Ishikawa (cell line): Measurements from ENCODE around the gene KIF26B.

Experiments used
- CEBPB ChIP-seq: IDR thresholded peaks from 2 replicates; pipeline ENCODE4 v1.6.1; 2012
- CREB1 ChIP-seq: IDR thresholded peaks from 2 replicates; pipeline ENCODE4 v1.6.1; 2012; ENCODE audit warnings: low read depth
- EGR1 ChIP-seq: IDR thresholded peaks from 2 replicates; pipeline ENCODE4 v1.6.1; 2012
- EP300 ChIP-seq: IDR thresholded peaks from 2 replicates; pipeline ENCODE4 v1.6.1; 2012; ENCODE audit warnings: borderline replicate concordance
- FOXM1 ChIP-seq: IDR thresholded peaks from 2 replicates; pipeline ENCODE4 v1.6.1; 2012; ENCODE audit warnings: low read depth, borderline replicate concordance
- NFIC ChIP-seq: IDR thresholded peaks from 2 replicates; pipeline ENCODE4 v1.6.1; 2012
- RAD21 ChIP-seq: IDR thresholded peaks from 2 replicates; pipeline ENCODE4 v1.6.1; 2012; ENCODE audit warnings: low read depth
- REST ChIP-seq: IDR thresholded peaks from 2 replicates; pipeline ENCODE4 v1.6.1; 2012; ENCODE audit warnings: low read depth, mild to moderate bottlenecking
- TAF1 ChIP-seq: IDR thresholded peaks from 2 replicates; pipeline ENCODE4 v1.6.1; 2012; ENCODE audit warnings: low read depth, mild to moderate bottlenecking
- TCF12 ChIP-seq: IDR thresholded peaks from 2 replicates; pipeline ENCODE4 v1.6.1; 2012; ENCODE audit warnings: low read depth
- TEAD4 ChIP-seq: IDR thresholded peaks from 2 replicates; pipeline ENCODE4 v1.6.1; 2012
- YY1 ChIP-seq: IDR thresholded peaks from 2 replicates; pipeline ENCODE4 v1.6.1; 2012; ENCODE audit warnings: low read depth
- ZBTB7A ChIP-seq: IDR thresholded peaks from 2 replicates; pipeline ENCODE4 v1.6.1; 2012; ENCODE audit warnings: low read depth
- TF ChIP-seq, protein P1 (sequence below): IDR thresholded peaks from 2 replicates; pipeline ENCODE4 v1.6.1; 2012
- TF ChIP-seq, protein P2 (sequence below): IDR thresholded peaks from 2 replicates; pipeline ENCODE4 v1.6.1; 2012

KIF26B gene

DNA sequence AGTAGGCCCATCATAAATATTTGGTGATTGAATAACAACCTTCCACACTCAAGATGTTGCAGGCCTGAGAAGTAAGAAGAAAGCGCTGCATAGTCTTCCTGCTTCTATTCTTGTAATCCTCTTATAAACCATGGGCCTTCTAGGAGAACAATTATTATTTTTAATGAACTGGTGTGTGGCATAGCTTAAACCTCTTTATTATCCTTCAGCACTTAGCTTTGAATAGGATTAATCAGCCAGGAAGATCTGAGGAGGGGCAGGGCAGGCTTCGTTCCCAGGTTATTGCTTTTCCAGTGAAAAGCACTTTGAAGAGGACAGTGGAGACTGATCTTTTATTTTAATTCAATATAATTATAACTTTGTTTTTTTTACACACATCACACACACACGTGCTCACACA is 42.3 kb downstream of the KIF26B start:
- TF ChIP-seq CEBPB (no peak), YY1 (no peak), REST (no peak), EGR1 (no peak), NFIC (no peak), TEAD4 (no peak), EP300 (no peak), TCF12 (no peak), FOXM1 (no peak), RAD21 (no peak), TAF1 (no peak), CREB1 (no peak)
- TF ChIP-seq, protein P1, sequence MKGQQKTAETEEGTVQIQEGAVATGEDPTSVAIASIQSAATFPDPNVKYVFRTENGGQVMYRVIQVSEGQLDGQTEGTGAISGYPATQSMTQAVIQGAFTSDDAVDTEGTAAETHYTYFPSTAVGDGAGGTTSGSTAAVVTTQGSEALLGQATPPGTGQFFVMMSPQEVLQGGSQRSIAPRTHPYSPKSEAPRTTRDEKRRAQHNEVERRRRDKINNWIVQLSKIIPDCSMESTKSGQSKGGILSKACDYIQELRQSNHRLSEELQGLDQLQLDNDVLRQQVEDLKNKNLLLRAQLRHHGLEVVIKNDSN = no peak
- TF ChIP-seq, protein P2, sequence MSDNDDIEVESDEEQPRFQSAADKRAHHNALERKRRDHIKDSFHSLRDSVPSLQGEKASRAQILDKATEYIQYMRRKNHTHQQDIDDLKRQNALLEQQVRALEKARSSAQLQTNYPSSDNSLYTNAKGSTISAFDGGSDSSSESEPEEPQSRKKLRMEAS = no peak

GRCh38 chr1:245197911-245198379 is 43.2 kb downstream of the KIF26B start:
- TF ChIP-seq, protein P1 = no peak
- TF ChIP-seq RAD21 (no peak), TAF1 (no peak), YY1 (no peak), TEAD4 (no peak), CREB1 (no peak), REST (no peak), ZBTB7A (no peak), TCF12 (no peak)

DNA sequence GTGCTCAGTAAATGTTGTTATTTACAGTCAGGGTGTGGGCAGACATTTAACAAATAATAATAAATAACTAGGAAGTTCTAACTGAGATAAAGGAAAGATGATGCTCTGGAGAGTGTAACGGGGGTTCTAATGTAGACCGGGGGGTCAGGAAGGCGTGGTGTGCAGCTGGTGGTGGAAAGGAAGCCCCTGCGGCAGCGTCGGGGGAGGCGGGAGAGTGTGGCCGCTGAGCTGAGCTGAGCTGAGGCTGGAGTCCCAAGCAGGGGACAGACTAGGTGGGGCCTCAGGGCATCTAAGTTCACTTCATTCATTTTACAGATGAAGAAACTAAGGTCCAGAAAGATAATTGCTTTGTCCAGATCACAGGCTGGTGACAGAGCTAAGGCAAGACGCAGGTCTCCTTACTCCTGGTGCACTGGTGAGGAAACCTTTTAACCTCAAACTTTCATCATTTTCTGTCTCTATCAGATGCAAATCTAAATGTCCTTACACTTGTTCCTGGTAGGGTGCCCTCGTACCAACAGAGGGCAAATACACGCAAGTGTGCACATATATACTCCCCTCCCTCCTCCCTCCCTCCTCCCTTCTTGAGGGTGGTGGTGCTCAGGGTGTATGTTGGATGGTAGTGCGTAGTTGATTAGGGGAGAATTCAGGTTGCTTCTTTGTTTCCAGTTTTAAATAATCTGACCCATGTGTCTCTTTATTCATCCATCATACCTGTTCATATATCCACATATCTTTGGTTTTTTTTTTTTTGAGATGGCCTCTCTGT is 44.1 kb downstream of the KIF26B start:
- TF ChIP-seq YY1 = no peak
- TF ChIP-seq, protein P2 = no peak
- TF ChIP-seq TAF1 = no peak
- TF ChIP-seq REST = no peak
- no peak for TF ChIP-seq ZBTB7A
- no peak for TF ChIP-seq RAD21
- TF ChIP-seq TCF12 = no peak
- TF ChIP-seq EP300 = no peak
- TF ChIP-seq EGR1 = no peak
- TF ChIP-seq TEAD4 = no peak

GRCh38 chr1:245200146-245200545 is 45.4 kb downstream of the KIF26B start:
- TF ChIP-seq FOXM1 = no peak
- no peak for TF ChIP-seq RAD21
- TF ChIP-seq ZBTB7A = no peak
- TF ChIP-seq, protein P1 = no peak
- no peak for TF ChIP-seq TEAD4
- TF ChIP-seq EGR1 = no peak
- no peak for TF ChIP-seq NFIC
- no peak for TF ChIP-seq YY1
- TF ChIP-seq, protein P2 = no peak
